ENCODE data around the gene ARAP2.
"Not testable (repeated sequence)": the region's sequence is repeated elsewhere in the genome, so short reads cannot be mapped to it uniquely, and the experiment has no call there.

The ARAP2 gene

GRCh38 chr4:36182315-36182714 lies 62.0 kb downstream of the ARAP2 start:
- not testable (repeated sequence) for DNase-seq

- no peak for DNase-seq
Measured at GRCh38 chr4:36180206-36180605, 64.1 kb downstream of the ARAP2 start.

- no peak for DNase-seq
Measured at GRCh38 chr4:36178484-36178883, 65.8 kb downstream of the ARAP2 start.

GRCh38 chr4:36177946-36178345 lies 66.4 kb downstream of the ARAP2 start:
- no peak for DNase-seq

- no peak for DNase-seq
Measured at GRCh38 chr4:36174570-36174969, 69.7 kb downstream of the ARAP2 start.

- no peak for DNase-seq
Measured at GRCh38 chr4:36173905-36174304, 70.4 kb downstream of the ARAP2 start.

GRCh38 chr4:36172656-36173055 lies 71.7 kb downstream of the ARAP2 start:
- no peak for DNase-seq

- no peak for DNase-seq
Measured at GRCh38 chr4:36168127-36168878, 76.0 kb downstream of the ARAP2 start.

GRCh38 chr4:36165631-36166005 lies 78.7 kb downstream of the ARAP2 start:
- DNase-seq, result no peak

- no peak for DNase-seq
Measured at GRCh38 chr4:36164900-36165630, 79.2 kb downstream of the ARAP2 start.

GRCh38 chr4:36163198-36163597 lies 81.1 kb downstream of the ARAP2 start:
- DNase-seq, result no peak

GRCh38 chr4:36159208-36159607 lies 85.1 kb downstream of the ARAP2 start:
- no peak for DNase-seq

GRCh38 chr4:36152735-36153134 lies 91.6 kb downstream of the ARAP2 start:
- DNase-seq, result no peak

GRCh38 chr4:36142504-36142903 lies 101.8 kb downstream of the ARAP2 start:
- no peak for DNase-seq

GRCh38 chr4:36141186-36141585 lies 103.1 kb downstream of the ARAP2 start:
- no peak for DNase-seq

- no peak for DNase-seq
Measured at GRCh38 chr4:36140421-36140820, 103.9 kb downstream of the ARAP2 start.

- DNase-seq, result no peak
Measured at GRCh38 chr4:36138220-36138619, 106.1 kb downstream of the ARAP2 start.

GRCh38 chr4:36137336-36137735 lies 107.0 kb downstream of the ARAP2 start:
- DNase-seq, result no peak

- no peak for DNase-seq
Measured at GRCh38 chr4:36133658-36134057, 110.7 kb downstream of the ARAP2 start.

- no peak for DNase-seq
Measured at GRCh38 chr4:36133086-36133485, 111.2 kb downstream of the ARAP2 start.

- DNase-seq, result no peak
Measured at GRCh38 chr4:36130641-36131040, 113.7 kb downstream of the ARAP2 start.

GRCh38 chr4:36128689-36129088 lies 115.6 kb downstream of the ARAP2 start:
- DNase-seq, result no peak

- DNase-seq, result no peak
Measured at GRCh38 chr4:36123906-36124305, 120.4 kb downstream of the ARAP2 start.

GRCh38 chr4:36115312-36115711 lies 129.0 kb downstream of the ARAP2 start:
- peak; percentile 18 for DNase-seq

- DNase-seq, result no peak
Measured at GRCh38 chr4:36111172-36111571, 133.1 kb downstream of the ARAP2 start.
